HTERT RPE-1 (cell line): Measurements from ENCODE around the gene HRAS.

Experiments
- in situ Hi-C: fragments of 300-500 bp; cut with MboI; formaldehyde crosslinking; loops from 4 replicates; pipeline ENCODE4 v1.14.3; 2020; ENCODE audit warnings: low sequenced_read_pairs

Gene HRAS

DNA sequence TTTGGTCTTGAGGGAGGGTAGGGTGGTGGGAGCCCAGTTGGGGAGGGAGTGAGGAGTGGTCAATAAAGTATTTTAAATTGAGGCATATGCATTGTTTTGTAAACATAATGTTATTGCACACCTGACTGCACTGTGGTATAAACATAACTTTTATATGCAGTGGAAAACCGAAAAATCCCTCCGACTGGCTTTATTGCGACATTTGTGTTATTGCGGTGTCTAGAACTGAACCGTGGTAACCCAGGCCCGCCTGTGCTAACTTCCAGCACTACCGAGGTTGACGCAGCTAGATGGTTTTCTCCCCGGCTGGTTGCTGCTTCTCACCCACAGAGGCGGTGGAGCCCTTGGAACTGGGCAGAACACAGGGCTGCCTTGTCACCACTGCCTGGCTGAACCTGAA is 20.8 kb downstream of the HRAS start:
- in situ Hi-C loops = no loop called here

DNA sequence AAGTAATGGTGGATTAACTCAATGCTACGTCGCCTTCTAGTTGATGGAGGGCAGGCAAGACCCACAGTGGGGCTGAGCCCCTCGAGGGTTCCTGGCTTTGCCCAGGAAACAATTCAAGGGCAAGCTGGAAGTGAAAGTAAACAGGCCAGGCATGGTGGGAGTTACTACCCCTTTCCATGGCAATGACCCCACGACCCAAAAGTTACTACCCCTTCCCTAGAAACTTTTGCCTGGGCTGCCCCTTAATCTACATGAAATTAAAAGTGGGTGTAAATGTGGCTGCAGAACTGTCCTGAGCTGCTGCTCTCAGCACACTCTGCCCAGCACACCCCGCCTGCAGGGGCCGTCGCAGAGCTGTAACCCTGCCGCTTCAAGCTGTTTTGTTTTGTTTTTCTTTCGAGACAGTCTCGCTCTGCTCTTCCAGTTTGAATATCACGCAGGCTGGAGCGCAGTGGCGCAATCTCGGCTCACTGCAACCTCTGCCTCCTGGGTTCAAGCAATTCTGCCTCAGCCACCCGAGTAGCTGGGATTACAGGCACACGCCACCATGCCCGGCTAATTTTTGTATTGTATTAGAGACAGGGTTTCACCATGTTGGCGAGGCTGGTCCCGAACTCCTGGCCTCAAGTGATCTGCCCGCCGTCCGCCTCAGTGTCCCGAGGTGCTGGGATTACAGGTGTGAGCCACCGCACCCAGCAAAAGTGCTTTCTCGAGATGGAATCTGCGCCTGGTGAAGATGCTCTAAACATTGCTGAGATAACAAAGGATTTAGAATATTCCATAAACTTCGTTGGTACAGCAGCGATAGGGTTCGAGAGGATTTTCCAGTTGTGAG is 22.4 kb downstream of the HRAS start:
- in situ Hi-C loops = no loop called here

DNA sequence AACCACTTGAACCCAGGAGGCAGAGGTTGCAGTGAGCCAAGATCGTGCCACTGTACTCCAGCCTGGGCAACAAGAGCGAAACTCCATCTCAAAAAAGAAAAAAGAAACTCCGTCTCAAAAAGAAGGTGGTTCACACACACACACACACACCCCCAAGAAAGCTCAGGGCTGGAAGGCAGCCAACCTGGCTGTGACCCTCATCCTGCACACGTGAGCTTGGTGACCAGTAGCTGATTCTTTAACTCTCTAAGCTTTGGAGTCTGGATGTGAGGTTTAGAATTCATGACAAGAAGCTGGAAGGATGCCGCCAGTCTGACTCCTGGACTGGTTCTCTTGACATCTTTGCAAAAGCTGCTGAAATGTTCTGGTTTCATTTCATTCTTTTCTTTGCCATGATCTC is 26.4 kb downstream of the HRAS start:
- in situ Hi-C loops = no loop called here

DNA sequence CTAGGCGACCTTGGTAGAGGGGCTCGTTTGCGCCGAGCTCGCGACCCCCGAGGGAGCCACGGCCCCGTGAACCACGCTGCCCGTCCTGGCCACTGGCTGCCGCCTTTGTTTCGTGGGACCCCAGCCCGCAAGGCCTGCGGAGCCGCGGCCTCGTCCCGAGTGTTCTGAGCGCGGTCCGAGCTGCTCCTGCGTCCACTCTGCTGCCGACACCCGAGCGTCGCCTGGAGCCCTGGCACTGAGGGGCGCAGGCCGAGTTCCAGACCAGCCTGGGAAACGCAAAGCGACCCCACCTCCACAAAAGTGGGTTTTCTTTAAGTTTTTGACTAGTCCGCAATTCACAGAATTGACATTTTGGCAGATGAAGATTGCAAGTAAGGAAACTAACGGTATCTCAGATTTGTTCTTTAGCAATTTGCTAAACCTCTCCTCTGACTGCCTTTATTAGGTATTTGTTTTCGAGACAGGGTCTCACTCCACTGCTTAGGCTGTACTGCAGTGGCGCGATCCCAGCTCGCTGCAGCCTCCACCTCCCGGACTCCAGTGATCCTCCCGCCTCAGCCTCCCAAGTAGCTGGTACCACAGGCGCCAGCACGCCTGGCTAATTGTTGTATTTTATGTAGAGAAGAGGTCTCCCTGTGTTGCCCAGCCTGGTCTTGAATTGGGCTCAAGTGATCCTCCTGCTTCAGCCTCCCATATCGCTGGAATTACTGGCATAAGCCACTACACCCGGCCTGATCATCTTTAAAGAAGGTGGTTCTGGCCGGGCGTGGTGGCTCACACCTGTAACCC is 27.5 kb downstream of the HRAS start:
- in situ Hi-C loops = no loop called here

DNA sequence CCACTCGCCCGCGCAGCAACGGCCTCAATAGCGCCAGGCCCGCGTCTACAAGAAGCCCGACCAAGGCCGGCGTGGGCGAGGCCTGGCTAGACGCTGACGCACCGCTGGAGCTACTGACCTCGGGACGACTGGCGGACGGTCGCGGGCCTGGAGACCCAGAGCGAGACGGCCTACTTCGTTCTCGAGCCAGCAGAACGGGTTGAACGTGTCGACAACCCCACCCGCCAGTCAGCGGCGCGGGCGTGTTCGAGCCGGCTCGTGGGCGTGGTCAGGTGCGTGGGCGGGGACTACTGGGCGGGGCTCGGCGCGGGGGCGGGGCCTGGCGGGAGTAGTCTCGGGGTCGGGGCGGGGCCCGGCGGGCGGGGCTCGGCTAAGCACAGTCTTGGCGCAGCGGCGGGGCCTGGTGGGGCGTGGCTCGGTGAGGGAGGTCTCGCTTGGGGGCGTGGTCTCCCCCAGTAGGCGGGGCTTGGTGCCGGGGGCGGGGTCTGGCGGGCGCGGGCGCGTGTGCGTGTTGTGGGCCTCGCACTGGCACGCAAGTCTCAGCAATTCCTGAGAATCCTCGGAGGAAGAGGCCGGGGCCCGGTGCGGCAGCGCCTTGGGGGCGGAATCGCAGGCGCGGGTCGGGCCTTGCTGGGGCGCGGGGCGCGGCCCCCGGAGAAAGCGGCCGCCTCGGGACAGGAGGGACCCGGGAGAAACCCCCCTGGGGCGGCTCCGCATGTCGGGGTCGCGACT is 28.2 kb downstream of the HRAS start, which contains the start of gene RNH1:
TSS of gene RNH1 (minus strand) at position 248 of the 732 bp plus-strand sequence. CDS start 5,080 bp downstream, outside the sequence.
- in situ Hi-C loops = no loop called here

DNA sequence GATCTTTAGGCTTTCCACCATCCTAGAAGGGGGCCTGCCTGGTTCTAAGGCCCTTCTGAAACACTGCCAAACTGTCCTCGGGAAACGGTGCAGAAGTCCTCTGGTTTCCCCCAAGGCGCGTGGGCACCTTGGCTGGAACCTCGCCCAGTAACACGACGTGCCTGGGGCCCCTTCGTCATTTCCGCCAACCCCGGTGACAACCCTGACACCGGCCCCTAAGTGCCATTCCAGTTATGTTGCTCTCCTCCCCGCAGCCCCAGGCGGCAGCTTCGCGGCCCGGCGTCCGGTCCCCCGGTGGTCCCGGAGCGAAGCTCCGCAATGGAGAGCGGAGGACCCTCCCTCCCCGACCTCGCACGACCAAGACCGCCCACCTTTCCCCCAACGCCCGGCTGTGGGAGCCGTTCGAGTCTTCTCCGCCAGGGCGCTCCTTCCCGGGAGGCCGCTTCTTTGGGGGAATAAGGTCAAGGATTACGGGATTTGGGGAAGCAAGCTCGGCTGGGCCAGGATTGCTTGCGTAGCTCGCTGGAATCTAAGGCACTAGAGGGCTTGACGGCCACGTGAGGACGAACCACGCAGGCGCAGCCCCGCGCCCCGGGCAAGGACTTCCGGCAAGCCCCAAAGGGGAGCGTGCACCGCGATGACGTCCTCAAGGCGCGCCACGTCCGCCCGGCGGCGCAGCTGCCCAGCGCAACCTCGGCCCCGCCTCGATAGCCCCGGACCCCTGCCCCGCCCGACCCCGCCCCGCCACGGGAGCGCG is 29.0 kb downstream of the HRAS start:
- in situ Hi-C loops = no loop called here

DNA sequence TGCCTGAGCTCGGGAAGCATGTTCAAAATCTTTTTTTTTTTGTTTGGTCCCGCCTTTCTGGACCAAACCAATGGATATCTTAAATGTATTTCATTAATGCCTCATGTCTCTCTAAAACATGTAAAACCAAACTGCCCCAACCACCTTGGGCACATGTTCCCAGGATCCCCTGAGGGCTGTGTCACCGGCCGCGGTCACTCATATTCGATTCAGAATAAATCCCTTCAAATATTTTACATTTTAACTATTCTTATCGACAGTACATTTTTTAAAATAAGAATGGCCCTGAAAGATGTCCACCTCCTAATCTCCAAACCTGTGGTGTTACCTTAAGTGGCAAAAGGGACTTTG is 30.4 kb downstream of the HRAS start:
- in situ Hi-C loops = no loop called here

DNA sequence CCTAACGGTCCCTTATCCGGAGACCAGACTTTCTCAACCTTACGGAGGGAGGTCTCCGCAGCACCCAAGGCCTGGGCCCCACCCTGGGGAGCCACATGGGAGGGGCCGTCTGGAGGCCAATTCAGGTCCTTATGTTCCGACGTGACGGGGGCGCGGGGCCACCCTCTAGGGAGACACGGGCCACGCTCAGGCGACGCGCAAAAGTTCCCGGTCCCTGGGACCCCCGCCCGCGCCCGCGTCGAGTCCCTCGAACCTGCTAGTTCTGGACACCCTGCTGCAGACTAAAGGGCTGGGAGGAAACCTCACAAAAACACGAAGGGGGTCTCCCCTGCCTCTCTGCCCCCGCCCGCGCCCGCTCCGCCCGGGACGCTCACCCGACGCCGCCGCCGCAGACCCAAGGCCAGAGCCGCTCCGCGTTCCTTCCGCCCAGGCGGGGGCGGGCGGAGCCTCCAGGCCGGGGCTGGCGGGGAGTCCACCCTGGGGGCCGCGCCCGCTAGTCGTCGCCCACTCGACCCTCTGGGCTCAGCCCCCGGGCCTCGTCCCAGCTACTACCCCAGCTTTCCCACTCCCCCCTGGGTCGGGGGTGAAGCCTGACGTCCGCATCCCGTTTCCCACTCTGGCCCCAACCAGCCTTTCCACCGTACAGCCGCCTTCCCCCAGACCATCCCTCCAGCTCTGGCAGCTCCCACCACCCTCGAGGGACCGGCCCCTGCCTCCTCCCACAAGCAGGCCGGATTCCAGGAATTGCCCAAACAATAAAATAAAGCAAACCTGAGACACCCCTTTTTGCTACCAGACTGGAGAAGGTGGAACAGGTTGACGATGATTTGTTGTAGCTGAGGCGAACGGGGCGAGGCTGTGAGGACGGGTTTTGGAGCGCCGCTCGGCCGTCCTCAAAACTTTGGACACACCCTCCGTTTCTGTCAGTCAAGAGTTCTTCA is 31.1 kb downstream of the HRAS start:
- in situ Hi-C loops = no loop called here

DNA sequence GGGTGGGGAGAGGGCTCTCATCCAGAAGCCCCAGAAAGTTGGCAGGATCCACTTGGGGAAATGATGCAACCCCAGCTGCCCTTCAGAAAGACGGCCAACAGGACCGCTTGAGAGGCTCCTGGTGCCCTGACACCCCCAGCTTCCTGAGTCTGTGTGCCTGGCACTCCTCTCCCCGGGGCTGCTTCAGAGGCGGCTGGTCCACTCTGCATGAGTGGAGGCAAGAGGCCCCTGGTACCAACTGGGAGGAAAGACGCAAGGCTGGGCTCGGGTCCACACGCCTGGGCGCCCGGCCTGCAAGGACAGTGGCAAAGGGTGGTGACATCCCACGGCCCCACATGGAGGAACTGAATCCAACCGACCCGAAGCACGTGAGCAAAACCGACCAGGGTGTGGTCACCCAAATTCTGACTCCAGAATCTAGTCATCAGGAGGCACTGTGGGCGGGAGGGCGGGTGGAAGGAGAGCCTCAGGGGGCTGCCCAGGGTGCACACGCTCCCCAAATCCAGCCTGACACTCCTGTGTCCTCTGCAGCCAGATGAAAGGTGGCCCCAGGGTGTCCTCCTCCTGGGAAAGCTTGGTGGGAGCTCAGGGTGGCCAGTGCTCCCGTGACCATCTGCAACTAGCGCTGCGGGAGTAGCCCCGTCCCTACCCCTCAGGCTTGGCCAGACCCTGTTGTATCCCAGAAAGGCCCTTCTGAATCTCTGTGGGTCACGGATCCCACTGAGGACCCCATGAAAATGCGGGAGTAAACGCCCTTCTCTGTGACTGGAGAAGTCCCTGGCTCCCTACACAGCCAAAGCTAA is 32.0 kb downstream of the HRAS start:
- in situ Hi-C loops = no loop called here

DNA sequence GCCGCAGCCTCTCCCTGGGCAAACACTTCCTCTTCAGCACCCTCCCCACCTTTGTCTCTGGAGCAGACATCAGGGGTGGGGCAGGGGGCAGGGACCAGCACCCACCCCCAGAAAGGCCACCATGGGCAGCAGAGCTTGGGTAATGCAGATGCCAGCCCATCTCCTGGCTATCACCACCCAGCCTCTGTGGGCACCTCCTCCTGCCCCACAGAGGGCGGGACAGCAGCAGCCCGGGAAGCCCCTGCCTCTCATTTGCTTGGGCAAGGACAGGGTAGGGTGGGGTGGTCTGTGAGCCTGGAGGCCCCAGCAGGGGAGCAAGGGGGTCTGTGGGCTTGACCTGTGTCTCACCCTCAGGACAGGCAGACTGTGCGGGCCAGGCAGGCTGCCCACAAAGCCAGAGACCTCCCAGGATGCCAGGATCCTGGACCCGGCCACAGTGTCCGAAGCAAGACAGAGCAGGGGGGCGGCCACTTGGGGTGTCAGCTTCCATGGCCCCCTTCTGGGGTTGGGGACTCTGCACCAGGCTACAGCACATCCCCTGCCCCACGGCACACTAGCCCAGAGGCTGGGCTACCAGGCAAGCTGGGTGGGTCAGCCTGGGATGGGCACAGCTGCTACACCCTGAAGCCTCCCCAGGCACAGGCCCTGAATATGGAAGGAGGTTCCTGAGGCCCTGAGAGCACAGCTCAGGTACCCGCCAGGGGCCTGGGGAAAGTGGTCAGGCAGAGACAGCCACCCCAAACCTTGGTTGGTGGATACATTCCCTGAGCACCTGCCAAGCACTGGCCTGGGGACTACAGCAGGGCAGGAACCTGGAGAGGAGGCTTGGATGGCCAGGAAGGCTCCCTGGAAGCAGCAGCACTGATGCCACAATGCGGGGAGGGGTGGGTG is 32.8 kb downstream of the HRAS start:
- in situ Hi-C loops = no loop called here

DNA sequence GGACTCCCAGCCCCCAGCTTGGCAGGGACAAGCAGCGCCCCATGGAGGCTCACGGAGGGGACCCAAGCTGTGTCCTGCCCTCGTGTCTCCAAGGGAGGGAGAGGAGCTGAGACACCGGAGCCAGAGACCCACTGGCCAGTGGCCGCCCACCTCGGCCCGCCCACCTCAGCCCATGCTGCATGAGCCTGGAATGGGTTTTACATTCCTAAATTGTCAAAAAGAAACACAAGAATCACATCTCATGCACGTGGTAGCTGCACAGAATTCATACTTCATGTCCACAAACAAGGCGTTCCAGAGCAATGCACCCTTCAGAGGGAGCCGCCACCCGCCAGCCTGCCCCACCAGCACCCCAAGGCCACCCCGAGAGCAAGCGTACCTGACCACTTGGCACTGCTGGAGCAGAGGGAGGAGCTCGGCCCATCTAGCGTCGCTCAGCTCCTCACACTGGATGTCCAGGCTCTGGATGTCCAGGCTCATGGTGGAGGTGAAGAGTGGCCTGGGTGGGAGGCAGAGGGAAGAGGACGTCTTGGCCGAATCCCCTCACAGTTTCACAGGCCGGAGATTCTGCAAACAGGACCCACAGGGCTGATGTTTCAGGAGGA is 33.6 kb downstream of the HRAS start:
- in situ Hi-C loops = no loop called here

DNA sequence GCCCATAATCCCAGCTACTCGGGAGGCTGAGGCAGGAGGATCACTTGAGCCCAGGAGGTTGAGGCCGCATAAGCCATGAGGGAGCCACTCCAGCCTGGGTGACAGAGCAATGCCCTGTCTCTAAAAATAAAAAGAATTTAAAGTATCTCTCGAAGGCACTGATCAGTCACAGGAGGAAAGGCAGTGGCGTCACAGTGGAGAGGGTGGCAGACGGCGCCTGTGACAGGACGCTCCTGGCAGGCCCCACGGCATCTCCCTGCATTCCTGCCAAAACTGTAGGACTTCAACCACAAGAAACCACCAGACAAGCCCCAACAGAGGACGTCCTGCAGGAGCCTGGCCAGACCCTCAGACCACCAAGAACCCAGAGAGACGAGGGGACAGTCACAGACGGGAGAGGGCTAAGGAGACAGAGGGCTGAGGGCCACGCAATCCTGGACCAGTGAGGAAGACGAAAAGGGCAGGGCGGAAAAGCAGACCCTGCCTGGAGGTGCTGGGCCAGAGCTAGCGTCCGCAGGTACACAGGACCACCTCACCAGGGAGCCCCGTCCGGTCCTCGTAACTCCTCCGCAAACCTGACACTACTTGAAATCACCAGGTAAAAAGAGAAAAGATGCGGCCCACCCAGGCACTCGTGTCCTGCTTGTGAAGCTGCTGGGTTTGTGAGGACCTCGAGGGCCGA is 34.2 kb downstream of the HRAS start:
- in situ Hi-C loops = no loop called here

DNA sequence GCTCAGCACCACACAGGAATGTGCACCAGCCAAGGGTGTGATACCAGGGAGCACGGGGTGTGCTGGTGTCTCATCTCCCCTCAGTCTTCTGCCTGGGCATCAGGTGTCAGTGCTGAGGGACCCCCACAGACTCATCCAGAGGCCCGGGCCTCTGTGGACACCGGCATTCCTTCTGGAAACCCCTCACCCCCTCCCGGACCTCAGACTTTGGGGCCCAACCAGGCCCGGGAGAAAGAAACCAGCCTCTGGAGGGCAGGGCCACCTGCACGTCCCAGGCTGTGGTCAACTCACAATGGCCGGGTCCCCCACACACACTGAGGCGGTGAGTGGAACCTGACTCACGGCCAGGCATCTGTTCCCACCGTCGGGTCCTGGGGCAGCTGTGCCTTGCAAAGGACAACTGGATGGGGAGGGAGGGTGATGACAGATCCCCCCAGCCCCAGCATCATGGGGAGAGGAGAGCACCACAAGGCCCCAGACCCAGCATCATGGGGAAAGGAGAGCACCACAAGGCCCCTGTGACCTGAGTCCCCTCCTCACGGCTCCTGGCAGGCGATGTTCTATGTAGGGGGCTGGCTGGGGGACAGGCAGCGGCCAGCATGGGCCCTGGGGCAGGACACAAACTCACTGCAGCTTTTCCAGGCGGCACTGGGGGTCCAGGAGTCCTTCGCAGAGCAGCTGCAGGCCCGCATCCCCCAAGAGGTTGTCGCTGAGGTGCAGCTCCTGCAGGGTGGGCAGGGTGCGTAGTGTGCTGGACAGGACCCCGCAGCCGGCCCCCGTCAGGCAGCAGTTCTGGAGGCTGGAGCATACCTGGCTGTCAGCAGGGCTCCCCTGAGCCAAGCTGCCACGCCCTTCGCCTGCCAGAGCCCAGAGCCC is 35.9 kb downstream of the HRAS start:
- in situ Hi-C loops = no loop called here

DNA sequence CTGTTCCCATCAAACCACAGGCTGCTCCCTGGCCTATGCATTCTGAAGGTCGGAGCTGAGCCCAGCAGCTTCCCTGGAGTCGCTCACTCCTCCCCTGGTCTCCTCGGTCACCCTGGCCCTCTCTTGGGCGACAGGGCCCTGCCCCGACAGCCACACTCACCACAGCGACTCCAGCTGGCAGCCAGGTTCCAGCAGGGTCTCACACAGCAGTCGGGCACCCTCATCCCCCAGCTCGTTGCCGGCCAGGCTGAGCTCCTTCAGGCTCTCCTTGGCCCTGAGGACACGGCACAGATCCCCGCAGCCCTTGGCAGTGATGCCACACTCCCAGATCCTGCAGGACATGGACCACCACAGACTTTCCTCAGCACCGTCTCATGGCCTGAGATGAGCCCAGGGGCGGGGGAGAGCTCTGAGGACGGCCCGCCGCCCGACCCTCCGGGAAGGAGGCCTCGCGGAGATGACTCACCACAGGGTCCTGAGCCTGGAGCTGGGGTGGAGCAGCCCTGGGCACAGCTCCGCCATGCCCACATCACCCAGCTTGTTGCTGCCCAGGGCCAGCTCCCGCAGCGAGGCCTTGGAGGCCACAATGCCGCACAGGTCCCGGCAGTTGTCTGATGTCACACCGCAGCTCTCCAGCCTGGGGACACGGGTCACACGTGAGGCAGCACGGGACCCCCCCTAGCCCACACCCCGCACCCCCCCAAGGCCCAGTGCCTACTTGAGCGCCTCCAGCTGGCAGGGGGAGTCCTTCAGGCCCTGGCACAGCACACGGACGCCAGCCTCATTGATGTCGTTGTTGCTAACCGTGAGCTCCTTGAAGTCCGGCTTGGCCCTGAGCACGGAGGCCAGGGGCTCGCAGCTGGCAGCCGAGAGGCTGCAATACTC is 36.8 kb downstream of the HRAS start:
- in situ Hi-C loops = no loop called here
